GM21423 (cell line): ENCODE results near the gene FDPS.
A peak's percentile ranks its signal among the peaks of the same experiment; 100 is the strongest.
"Not testable (repeated sequence)": the region's sequence is repeated elsewhere in the genome, so short reads cannot be mapped to it uniquely, and the experiment has no call there.

Experiments used
- ATAC-seq: cut with Tn5 transposase; IDR thresholded peaks from one replicate; pipeline ENCODE4 v1.9.1; 2021; ENCODE audit warnings: mild to moderate bottlenecking, moderate library complexity; ENCODE audit not compliant: unreplicated experiment

The FDPS gene

DNA sequence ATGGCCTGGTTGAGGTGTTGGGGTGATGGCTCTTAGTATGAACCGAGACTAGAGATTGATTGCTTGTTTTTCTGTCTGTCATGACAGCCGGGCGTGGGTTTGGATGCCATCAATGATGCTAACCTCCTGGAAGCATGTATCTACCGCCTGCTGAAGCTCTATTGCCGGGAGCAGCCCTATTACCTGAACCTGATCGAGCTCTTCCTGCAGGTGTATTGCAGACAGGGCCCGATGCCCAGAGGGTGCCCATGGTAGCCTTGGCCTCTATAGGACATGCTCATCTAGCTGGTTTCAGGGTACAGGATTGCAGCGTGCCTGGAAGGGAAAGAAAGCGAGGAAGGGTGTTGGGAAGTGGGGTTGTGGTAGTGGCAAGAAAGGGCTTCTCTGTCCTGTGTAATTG lies 9.4 kb downstream of the FDPS start:
- no peak for ATAC-seq

DNA sequence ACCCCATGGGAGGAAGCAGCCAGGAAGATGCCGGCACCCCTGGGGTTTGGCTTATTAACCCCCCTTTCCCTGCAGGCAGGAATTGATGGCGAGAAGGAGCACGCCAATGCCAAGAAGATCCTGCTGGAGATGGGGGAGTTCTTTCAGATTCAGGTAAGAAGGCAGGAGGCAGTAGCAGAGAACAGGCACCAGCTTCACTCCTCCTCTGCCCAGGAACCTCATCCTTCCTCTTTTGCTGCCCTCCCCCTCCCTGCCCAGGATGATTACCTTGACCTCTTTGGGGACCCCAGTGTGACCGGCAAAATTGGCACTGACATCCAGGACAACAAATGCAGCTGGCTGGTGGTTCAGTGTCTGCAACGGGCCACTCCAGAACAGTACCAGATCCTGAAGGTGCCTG lies 10.9 kb downstream of the FDPS start:
- ATAC-seq = no peak

- ATAC-seq = no peak
Observed at GRCh38 chr1:155320252-155320651, 11.6 kb downstream of the FDPS start.

DNA sequence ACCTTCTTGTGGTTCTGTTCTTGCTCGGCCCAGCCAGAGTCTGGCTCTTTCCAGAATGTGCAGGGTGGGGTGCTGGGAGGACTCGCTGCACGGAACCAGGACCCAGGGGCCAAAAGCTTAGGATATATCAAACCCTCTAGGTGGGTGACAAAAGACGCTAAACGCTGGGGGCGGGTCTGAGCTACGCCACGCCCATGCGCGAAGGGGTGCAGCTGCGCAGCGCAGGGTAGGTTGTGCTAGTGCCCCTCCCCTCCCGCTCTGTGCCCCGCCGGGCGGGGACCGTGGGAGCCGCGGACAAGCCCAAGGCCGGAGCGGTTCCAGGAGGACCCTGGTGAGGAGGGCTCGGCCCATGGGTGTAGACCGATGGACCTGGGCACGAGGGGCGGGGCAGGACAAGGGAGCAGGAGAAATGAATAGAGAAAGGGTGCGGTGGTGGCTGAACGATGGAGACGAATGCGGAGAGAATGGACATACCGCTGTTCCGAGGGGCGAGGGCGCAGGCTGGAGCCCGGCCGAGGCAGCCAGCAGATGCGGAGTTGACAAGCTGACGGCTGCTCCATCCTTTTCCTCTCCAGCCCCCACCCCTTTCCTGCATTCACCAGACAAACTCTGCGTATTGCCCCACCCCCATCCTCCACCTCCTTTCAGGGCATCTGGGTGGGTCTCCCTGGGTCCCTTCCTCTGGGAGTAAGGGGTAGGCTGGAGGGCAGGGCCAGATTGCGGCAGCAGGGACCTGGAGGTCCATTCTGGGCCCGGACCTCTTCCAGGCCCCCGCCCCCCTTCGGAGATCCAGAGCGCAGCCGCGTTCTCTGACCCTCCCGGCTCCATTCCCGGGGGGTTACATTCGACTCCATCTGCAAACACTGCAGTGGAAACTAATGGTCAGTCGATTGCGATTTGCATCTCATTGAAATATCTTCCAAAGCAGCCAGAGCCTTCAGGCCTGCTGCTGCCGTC lies 12.3 kb downstream of the FDPS start, which contains the start of gene RUSC1:
Gene RUSC1, plus strand, starts transcription at position 234 of the 957 bp plus-strand sequence. CDS start 880 bp downstream, outside the sequence.
- no peak for ATAC-seq

GRCh38 chr1:155321639-155322503 lies 13.2 kb downstream of the FDPS start:
- no peak for ATAC-seq

- ATAC-seq = no peak
Observed at GRCh38 chr1:155322571-155322952, 13.9 kb downstream of the FDPS start.

GRCh38 chr1:155322953-155323728 lies 14.5 kb downstream of the FDPS start:
- peak; percentile 39 for ATAC-seq

DNA sequence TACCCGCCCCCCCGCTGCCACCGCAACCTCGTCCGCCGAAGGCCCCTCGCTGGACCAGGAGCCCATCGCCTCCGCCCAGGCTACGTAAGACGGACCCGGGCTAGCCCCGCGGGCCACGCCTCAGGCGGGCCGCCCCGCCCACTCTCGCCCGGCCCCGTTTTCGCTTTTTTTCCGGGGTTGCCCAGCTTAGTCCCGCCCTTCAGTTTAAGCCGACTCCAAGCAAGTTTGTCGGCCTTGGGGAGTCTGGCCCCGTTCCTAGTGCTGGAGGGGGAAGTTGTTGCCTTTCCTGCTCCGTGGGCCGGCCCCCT lies 15.0 kb downstream of the FDPS start:
- peak; percentile 38 for ATAC-seq

DNA sequence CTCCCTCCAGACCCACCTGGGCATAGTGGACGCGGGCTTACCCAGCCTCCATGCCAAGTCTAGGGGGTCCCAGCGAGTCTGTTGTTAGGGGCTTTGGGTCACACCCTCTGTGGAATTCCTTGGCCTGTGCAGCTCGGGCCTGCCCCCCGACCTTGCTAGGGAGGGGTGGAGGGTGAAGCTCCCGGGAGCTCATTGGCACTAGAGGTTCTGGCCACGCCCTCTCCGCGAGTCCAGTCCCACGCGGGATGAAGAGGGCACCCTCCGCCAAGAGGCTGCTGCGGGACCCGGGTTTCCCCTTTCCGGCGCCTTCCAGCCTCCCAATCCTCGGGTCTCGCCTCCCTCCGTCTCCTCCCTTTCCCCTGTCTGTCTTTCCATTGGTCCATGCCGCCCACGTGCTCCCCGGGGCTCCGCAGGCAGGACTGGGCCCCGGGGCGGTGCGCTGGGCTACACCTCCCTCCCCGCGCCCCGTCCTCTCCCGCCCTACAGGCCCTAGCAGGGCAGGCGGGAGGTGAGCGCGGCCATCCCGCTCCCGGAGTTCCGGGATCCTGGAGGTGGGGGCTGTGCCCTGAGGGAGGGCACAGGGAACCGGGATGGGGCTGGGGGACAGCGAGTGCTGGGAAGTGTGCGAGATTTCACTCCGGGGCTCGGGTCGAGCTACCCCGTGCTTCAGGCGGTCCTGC lies 15.5 kb downstream of the FDPS start:
- peak; percentile 58 for ATAC-seq

GRCh38 chr1:155324717-155325602 lies 16.3 kb downstream of the FDPS start:
- no peak for ATAC-seq

GRCh38 chr1:155325603-155325893 lies 16.9 kb downstream of the FDPS start:
- ATAC-seq = no peak

- ATAC-seq = no peak
Observed at GRCh38 chr1:155326020-155326526, 17.4 kb downstream of the FDPS start.

- ATAC-seq = no peak
Observed at GRCh38 chr1:155326631-155327037, 18.0 kb downstream of the FDPS start.

- ATAC-seq = no peak
Observed at GRCh38 chr1:155327981-155328380, 19.3 kb downstream of the FDPS start.

DNA sequence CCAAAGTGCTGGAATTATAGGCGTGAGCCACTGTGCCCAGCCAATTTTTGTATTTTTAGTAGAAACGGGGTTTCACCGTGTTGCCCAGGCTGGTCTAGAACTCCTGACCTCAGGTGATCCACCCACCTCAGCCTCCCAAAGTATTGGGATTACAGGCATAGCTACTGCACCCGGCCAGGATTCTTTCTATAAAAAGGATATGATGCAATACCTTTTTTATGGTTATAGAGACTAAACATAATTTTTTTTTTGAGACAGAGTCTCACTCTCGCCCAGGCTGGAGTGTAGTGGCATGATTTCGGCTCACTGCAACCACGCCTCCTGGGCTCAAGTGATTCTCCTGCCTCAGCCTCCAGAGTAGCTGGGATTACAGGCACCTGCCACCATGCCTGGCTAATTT lies 20.2 kb downstream of the FDPS start:
- not testable (repeated sequence) for ATAC-seq

DNA sequence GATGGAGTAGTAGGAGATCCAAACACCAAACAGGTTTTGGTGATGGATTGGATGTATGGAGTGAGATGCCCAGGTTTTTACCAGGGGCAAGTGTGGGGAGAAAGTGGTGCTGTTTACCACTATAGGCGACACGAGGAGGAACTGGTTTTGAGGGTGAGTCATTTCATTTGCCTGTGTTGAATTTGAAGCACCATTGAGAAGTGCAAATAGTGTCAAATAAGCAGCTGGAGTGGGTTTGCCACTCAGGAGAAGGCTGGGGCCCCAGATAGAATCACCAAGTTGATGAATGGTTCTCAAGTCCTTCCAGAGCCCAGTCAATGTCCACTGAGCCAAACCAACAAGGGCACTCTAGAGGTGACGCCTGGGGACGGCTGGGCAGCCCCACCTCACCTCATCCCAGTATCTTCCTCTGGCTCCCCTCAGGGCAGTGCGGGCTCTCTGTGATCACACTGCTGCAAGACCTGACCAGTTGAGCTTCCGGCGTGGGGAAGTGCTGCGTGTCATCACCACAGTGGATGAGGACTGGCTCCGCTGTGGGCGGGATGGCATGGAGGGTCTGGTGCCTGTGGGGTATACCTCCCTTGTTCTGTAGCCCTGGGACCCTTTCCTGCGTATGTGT lies 21.4 kb downstream of the FDPS start:
- ATAC-seq = no peak

DNA sequence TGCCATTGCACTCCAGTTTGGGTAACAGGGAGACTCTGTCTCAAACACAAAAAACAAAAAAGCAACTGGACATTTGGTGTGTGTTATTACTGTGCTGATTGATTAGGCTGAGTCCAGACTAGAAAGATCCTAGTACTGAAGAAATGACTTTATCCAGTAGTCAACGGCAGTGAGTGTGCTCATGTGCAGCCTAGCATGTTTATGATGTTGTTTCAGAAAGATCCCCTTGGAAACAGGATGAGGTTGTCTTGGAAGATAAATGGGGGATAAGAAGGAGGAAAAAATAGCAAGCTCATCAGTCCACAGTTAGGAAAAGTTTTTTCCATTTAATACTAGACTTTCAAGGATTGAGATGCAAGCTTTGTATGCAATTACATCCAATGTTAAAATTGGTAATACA lies 26.3 kb downstream of the FDPS start:
- ATAC-seq = no peak

DNA sequence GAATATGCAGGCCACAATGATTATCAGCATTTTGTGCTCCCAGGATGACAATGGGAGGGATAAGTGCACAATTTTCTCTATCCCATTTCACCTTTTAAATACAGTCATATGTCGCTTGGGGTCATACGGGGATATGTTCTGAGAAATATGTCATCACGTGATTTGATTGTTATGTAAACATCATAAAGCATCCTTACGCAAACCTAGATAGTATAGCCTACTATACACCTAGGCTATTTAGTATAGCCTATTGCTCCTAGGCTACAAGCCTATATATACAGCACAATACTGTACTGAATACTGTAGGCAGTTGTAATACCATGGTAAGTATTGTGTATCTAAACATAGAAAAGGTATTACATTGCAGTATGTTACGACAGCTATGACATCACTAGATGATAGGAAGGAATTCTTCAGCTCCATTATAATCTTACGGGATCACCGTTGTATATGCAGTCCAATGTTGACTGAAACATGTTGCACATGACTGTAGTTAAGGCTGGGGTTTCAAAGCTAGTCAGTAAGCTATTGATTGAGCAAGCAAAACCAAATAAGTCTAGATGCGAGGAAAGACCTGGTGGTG lies 30.9 kb downstream of the FDPS start:
- ATAC-seq = no peak

- no peak for ATAC-seq
Observed at GRCh38 chr1:155342842-155343241, 34.2 kb downstream of the FDPS start.
